NK-92 (cell line): ENCODE measurements around the gene CFP.

Experiments
- DNase-seq: peaks from one replicate; lab custom pipeline; 2025; ENCODE audit not compliant: unreplicated experiment; lab: John Stamatoyannopoulos, UW

CFP gene

DNA sequence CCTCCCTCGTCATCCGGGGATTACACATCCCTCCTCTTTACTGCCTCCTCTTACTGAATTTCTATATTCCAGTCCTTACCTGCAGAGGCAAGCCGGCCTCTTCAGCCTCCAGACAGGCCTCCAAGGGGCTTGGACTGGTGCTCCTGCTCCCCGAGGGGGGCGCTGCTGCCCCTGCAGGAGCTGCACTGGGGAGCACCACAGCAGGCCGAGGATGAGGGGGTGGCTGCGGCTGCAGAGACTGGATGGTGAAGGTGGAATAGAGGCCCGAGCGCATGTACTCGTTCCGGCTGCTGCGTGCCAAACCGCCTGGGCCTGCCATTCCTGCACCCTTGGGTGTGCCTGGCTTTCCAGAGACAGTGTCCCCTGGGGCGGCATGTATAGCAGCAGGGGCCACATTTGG, 9.1 kb upstream of the CFP start:
- no peak for DNase-seq

DNA sequence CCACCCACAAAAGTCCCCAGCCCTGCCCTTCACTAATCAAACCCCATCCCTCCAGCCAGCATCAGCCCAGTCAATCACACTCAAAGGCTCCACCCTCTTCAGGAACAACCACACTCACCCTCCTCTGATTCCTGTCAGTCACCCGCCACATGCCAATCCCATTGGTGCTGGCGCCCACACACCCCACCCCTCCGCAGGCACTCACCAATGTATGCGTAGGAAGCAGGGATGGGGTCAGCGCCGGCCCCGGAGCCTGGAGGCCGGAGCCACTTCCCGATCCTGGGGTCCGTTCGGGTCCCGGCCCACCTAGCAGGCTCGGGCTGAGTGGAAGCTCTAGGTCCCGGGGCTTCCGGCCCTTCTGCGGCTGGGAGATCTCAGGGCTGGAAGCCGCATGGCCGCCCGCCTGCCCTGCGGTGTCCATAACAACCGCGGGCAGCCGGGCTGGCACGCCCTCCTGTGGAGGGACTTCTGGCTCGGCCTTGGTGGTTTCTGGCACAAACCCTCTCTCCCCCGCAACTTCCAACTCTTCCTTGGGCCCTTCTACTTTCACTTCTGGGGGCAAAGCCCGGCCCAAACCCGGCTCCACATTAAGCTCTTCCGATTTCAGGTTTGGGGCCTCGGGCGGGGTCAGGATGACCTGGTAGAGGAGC, 7.9 kb upstream of the CFP start:
- no peak for DNase-seq

DNA sequence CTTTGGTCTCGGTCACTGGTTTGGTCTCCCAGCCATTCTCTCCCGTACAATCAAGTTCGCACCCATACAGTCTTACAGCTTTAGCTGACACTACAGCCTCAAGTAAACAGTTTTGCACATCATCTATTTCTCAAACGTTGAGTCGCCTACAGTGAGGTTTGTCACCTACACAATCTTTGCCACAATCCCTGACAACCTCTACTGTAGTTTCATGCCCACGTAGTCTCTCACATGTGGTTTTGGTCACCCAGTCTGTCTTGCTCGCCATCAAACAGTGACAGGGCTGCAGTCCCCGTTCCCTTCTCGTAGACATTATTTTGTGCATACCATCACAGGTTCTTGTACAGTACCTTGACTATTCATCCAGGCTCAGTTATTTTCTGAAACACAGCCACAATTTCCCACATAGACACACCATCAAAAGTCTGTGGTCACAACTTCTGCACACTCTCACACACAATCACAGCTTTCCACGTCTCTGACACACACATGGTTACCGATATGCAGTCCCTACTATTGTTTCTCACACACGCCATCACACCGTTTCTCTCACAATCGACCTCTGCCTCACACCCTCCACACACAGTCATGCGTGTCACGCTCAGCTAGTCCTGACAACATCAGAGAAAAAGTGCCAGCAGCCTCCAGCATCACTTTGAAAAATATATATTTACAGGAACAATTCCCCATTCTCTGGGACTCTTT, 5.3 kb upstream of the CFP start:
- no peak for DNase-seq

DNA sequence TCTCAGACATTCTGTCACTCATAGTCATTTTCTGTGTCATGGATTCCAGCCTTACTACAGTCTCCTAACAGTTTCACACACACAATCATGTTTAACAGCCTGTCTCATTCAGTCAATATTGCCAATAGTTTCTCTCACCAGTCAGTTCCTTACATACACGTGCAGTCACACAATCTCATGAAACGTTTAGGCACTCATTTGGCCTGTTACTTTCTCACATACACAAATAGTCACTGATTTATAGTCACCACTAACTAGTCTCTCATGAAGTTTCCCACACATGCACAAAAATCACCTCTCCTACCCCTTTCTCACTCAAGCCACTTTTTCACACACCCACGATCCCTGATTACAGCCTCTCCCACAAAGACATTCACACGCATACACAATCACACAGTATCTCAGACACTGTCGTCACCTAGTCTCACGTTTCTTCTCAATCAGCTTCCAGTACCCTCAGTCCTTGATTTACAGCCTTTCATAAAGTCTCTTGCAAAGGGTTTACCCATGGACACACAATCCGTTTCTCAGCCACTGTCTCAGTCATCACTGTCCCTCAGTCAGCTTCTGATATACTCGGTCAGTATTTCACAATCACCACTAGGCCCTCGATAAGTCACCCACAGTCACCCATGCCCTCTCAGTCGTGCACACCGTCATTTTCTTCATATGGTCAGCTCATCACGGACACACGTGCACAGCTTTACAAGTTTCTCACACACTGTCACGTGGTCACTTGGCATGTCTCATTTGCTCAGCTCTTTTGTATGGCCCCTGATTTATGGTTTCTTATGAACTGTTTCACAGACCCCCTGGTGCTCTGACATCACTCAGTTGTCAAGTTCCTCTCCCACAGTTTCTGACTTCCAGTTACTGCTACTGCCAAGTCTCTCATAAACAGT, 4.2 kb upstream of the CFP start:
- no peak for DNase-seq

DNA sequence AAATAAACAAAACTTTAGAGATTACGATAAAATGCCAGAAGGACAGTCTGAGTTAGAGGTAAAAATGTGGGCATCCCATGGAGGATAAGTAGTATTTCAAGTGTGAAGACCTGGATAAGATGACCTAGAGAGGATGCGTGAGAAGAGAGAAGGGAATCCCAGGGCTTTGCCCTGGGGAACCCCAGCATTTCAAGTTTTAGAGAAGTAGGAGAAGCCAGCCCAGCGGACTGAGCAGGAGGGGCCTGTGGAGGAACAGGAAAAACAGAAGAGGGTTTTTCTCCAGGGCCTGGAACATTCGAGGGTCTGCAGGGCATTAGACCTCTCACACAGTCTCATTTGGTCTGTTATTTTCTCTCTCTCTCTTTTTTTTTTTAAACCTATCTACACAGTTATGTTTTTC, 2.9 kb upstream of the CFP start:
- no peak for DNase-seq

DNA sequence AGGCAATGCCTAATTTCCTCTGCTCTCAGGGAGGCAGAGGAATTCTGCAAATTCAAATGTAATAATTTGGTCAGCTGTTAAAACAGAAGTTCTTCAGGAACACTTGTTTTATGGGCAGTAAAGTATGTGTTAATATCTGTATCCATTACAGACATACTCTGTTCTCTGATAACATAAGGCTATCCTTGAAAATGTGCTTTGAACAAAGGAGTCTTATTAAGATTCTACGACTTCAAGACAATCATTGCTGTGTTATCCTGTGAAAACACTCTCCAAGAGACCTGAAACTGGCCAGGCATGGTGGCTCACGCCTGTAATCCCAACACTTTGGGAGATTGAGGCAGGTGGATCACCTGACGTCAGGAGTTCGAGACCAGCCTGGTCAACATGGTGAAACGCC, 1.9 kb upstream of the CFP start:
- no peak for DNase-seq

DNA sequence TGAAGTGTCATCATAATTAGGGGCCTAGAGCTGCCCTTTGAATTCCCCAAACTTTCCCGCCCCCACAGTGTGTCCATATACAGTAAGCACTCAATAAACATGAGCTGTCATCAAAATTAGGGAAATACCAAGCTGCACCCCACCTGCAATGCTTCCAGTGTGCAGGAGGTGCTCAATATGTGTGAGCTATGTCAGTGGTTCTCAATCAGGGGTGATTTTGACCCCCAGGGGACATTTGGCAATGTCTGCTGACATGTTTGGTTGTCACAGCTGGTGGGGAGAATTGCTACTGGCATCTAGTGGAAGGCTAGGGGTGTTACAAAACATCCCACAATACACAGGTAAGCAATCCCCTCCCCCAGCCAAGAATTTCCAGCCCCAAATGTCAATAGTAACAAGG, 748 bp downstream of the CFP start:
- DNase-seq: no peak

DNA sequence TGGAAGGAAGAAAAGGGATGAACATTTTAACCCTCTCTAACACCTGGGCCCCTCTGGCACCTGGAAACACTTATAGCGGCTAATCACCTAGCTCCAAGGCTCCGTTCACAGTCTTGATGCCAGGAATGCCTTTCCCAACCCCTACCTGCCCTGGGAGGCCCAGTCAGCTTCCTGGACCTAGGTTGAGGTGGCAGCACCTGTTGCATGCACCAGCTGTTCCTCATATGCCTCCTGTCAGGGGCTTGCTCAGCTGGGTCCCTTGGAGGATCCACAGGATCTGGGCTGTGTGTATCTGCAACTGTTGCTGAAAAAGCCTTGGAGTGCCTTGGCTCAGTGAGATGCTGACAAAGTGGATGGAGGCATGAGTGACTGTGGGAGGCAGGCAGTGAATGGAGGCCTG, 4.4 kb downstream of the CFP start:
- DNase-seq: no peak

DNA sequence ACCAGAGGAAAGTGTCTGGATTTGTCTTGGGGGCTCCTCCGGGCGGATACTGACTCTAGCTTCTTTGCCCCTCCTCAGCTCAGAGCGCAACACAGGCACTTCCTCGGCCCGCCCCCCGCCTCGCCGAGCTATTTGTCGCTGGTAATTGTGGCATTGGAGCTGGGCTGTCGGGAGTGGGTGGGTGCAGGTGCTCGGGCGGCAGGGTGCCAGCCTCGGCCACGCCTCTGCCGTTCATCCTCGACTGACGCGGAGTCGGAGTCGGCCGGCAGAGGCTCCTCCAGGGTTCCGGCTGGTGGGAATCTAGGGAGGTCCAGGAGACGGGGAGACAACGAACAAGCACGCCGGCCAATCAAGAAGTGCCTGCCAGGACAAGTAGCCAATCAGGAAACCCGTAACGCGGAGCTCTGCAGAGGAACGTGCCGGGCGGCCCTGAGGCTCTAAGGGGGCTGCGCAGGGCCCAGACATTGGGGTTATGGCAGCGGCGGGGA, 6.1 kb downstream of the CFP start:
- DNase-seq: no peak

DNA sequence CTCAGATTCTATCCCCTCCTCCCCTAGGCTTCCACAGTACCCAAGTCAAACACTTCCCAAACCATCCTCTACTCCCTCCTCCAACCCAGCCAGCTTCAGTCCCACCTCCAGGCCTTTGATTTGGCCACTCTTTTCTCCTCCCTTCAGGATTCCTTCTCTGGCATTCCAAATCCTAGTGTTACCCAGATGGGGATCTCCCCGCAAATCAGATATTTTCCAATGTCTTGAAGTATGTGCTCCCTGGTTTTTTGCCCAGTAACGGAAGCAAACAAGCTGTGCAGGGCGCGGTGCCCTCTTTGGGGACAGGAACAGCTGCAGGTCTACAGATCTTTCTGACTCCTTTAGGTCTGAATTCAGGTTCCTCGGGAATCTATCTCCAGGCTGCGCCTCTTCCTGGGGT, 7.9 kb downstream of the CFP start:
- DNase-seq: no peak

DNA sequence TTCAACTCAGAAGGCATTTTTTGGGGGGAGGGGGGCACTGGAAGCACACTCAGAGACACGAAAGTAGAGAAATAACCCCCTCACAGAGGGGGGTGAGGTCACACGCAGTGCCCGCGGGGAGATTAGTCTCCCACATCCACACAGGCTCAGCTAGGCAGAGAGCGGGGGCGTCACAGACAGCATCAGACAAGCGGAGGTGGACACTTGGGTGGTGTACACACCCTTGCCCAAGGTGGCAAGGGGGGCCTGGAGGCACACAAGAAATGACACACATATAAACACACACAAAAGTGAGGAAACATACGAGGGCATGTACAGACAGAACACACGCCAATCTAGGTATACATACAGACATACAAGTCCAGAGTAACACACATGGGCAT, 9.4 kb downstream of the CFP start:
- DNase-seq: no peak

DNA sequence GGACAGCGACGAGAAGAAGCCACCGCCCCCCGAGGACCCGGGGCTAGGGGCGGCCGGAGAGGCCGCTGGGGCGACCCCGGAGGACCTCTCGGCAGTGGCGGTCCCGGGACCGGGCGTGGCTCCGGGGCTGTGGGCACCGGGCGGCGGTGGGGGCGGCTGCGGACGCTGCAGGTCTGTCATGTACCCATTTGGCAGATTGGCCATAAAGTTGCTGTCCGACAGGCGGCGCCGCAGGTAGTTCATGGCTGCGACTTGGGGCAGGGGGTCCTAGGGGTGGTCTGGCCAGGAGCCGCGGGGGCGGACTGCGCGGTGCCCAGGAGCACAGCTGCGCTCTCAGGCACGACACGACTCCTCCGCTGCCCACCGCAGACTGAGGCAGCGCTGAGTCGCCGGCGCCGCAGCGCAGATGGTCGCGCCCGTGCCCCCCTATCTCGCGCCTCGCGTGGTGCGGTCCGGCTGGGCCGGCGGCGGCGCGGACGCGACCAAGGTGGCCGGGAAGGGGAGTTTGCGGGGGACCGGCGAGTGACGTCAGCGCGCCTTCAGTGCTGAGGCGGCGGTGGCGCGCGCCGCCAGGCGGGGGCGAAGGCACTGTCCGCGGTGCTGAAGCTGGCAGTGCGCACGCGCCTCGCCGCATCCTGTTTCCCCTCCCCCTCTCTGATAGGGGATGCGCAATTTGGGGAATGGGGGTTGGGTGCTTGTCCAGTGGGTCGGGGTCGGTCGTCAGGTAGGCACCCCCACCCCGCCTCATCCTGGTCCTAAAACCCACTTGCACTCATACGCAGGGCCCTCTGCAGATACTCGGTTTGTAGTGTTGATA, 10.0 kb downstream of the CFP start, which contains the start of gene SYN1:
SYN1 (minus strand) TSS at position 372 of the 817 bp plus-strand sequence; CDS start at position 243, 129 bp downstream.
- no peak for DNase-seq

DNA sequence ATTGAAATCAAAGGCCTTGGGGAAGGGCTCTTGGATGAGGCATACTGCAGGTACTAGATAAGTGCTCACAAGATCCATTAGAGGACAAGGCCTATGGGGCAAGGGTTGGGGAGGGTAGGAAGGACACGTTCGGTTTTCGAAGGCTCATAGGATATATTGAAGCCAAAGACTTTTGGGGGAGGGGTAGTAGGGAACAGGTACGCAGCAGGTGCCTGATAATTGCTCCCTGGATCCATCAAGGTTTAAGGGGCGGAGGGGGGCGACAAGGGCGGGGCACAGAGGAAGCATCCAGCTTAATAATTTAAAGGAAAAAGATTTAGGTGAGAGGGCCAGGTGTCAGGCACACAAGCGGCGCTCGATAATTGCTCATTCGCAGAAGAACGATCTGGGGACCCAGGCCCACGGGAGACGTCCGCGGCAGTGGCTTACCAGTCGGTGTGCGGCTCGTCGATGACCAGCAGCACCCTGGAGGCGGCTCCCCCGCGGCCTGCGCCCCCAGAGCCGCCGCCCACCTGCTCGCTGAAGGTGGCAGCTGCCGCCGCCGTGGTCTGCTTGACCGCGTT, 10.7 kb downstream of the CFP start:
- no peak for DNase-seq

DNA sequence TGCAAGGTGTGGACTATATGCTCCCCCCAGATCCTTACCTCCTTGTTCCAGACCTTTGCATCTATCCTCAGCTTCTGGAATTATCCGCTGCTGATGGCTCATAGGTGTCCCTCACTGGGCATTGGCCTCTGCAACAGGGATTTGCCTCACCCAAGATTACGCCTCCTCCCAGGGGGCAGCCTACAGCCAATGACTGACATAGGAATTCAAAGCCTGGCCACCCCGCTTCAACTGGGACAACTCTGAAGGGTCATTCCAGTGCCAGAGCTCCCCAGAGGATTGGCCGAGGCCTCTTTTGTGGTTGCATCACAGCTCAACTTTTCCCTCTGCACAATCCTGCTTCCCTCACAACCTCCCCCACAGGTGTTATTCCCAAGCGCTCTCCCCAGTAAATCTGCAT, 15.1 kb downstream of the CFP start:
- no peak for DNase-seq

DNA sequence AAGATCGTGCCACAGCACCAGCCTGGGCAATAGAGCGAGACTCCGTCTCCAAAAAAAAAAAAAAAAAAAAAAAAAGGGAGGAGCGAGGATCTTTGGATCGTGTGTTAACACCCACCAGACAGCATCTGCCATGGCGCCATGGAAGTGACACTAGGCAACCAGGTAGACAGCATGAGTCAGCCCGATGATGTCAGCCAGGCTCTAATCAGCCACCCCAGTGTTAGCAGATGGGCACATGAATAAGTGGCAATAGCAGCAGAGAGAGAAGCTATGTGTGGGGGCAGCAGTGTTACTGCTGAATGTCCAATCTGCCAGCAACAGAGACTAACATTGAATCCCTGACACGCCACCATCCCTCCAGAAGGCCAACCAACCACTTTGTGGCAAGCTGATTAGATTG, 16.6 kb downstream of the CFP start:
- no peak for DNase-seq

DNA sequence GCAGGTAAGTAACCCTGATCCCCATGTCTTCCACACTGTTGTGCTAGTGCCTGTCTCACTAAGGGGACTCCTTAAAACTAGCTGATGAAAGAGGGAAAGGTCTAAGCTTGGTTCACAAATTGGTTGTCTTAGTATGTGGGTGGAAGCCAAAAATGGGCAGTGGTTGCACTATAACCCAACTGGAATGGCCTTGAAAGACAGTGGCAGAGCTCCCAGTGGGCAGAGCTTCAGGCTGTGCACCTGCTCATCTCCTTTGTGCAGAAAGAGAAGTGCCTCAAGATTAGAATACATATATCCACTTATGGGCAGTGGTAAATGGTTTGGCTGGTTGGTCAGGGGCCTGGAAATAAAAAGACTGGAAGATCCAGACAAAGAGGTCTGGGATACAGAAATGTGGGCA, 17.3 kb downstream of the CFP start:
- no peak for DNase-seq

DNA sequence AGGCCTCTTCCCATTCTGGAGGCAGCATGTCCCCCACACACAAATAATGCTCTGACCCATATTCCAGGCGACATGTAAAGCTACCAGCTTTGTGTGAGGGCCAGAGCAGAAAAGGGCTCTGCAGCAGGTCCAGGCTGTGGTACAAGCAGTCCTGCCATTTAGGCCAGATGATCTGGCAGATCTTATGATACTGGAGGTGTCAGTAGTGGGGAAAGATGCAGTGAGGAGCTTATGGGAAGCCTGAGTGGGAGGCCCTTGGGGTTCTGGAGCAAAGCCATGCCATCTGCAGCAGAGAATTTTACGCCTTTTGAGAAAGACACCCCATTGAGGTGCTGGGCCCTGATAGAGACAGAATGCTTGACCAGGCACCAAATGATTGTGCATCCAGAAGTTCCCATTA, 17.8 kb downstream of the CFP start:
- no peak for DNase-seq

DNA sequence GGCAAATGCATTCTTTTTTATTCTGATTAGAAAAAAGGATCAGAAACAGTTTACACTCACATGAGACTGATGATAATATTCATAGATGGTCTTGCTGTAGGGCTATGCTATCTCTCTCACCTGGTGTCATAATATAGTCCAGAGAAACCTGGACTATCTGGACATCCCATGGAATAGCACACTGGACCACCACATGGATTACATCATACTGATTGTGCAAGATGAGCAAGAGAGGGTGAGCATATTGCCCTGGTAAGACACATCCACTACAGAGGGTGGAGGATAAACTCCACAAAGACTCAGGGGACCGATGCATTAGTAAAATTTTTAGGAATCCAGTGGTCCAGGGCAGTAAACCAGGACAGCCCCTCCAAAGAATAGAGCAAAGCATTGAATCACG, 18.2 kb downstream of the CFP start:
- DNase-seq: no peak

DNA sequence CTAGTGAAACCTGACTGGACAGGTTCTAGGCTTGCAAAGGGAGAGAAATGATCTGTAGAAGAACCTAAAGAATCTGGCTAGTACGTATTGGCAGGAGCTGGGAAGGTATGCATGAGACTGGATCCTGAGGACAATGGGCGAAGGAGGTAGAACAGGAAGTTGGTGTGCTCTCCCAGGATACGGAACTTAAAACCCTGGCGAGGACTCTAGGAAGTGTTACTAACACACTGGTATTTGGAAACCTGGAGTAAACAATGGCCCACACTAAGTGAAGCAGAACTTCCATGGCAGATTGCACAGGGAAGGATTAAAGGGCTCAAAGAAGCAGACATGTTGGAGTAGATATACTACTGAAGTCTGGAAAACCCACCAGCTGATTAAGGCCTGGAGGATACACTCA, 19.2 kb downstream of the CFP start:
- DNase-seq: no peak

DNA sequence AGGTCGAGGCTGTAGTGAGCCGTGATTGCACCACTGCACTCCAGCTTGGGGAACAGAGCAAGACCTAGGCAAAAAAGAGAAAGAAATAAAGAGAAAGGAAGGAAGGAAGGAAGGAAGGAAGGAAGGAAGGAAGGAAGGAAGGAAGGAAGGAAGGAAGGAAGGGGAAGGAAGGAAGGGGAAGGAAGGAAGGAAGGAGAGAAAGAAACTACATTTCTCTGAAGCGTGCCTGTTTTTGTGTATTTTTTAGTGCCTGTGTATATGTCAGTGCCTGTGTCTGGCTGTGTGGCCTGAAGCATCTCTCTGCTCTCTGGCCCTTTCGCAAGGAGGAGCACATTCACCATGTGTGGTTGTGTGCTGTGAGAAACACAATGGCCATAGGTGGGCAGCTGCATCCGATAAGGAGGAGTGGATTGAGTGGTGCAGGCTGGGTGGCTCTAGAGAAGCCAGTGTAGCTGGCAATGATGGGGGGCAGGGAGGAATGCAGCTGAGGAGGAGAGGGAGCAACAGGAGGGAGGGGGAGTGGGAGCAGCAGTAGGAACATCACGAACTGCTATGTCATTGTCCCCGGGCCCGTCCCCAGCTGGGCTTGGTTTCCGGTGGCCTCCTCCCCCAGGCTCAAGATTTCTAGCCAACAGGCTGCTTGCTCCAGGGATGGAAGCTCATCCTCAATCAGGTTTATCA, 21.5 kb downstream of the CFP start:
- DNase-seq: no peak
